HepG2 (cell line): ENCODE data around the gene AMBRA1. TPM values are rescaled to one million over a fixed set of nuclear protein-coding genes. Genes with fewer than 3 reads are reported as not detected.

Experiments
- ARID4A ChIP-seq: sonication (generic); formaldehyde crosslinking; IDR thresholded peaks from 2 replicates; pipeline ENCODE4 v1.5.0; 2020; ENCODE audit warnings: mild to moderate bottlenecking, missing genetic modification reagents, borderline replicate concordance
- ATRX ChIP-seq: sonication (generic); formaldehyde crosslinking; IDR thresholded peaks from 2 replicates; pipeline ENCODE4 v1.4.0; 2020; ENCODE audit warnings: missing genetic modification reagents, borderline replicate concordance
- CBX1 ChIP-seq: IDR thresholded peaks from one replicate; pipeline ENCODE4 v1.6.1; 2016; ENCODE audit warnings: antibody characterized with exemption, low read depth
- GATAD1 ChIP-seq: IDR thresholded peaks from 2 replicates; pipeline ENCODE4 v1.6.1; 2016; ENCODE audit warnings: missing genetic modification reagents, missing compliant biosample characterization
- IKZF1 ChIP-seq: fragments of 450-650 bp; IDR thresholded peaks from 2 replicates; pipeline ENCODE4 v1.7.1; 2016
- IRF9 ChIP-seq: sonication (generic); formaldehyde crosslinking; IDR thresholded peaks from 2 replicates; pipeline ENCODE4 v1.8.0; 2022; ENCODE audit warnings: missing genetic modification reagents, mild to moderate bottlenecking, borderline replicate concordance
- MIER2 ChIP-seq: IDR thresholded peaks from 2 replicates; pipeline ENCODE4 v1.6.1; 2016; ENCODE audit warnings: missing biosample characterization, missing genetic modification reagents
- MXI1 ChIP-seq: IDR thresholded peaks from 3 replicates; pipeline ENCODE4 v1.6.1; 2012; ENCODE audit warnings: low read depth, low read length, inconsistent platforms, borderline replicate concordance
- NR2F1 ChIP-seq, 2 experiments: fragments of 450-650 bp in 1 of 2; formaldehyde crosslinking in 1 of 2; IDR thresholded peaks; 2 replicates each; pipeline versions ENCODE4 v1.5.0 to v1.6.1; 2016 to 2020; ENCODE audit warnings: mild to moderate bottlenecking in 1 of 2, missing compliant biosample characterization in 1 of 2, missing genetic modification reagents in 1 of 2, moderate library complexity in 1 of 2
- PBX3 ChIP-seq: sonication (generic); formaldehyde crosslinking; IDR thresholded peaks from 2 replicates; pipeline ENCODE4 v1.8.1; 2023; ENCODE audit warnings: missing genetic modification reagents, inconsistent platforms, borderline replicate concordance
- PRPF4 ChIP-seq: fragments of 200-400 bp; formaldehyde crosslinking; IDR thresholded peaks from 2 replicates; pipeline ENCODE4 v1.6.1; 2016; ENCODE audit warnings: low read length, low read depth; ENCODE audit not compliant: poor library complexity, severe bottlenecking
- SIN3A ChIP-seq: IDR thresholded peaks from 2 replicates; pipeline ENCODE4 v1.6.1; 2011; ENCODE audit warnings: low read depth, mild to moderate bottlenecking, control low read depth, low read length, borderline replicate concordance
- U2AF2 ChIP-seq: fragments of 200-400 bp; formaldehyde crosslinking; IDR thresholded peaks from 2 replicates; pipeline ENCODE4 v1.6.1; 2017; ENCODE audit warnings: low read depth, mild to moderate bottlenecking, low read length
- ZGPAT ChIP-seq: IDR thresholded peaks from 2 replicates; pipeline ENCODE4 v1.6.1; 2016; ENCODE audit warnings: mild to moderate bottlenecking
- ZNF235 ChIP-seq: sonication (generic); formaldehyde crosslinking; IDR thresholded peaks from 2 replicates; pipeline ENCODE4 v1.8.1; 2023; ENCODE audit warnings: mild to moderate bottlenecking, missing genetic modification reagents, borderline replicate concordance
- ZNF317 ChIP-seq: sonication (generic); formaldehyde crosslinking; IDR thresholded peaks from 2 replicates; pipeline ENCODE4 v1.5.0; 2020; ENCODE audit warnings: mild to moderate bottlenecking, missing genetic modification reagents
- ZNF513 ChIP-seq: sonication (generic); formaldehyde crosslinking; conservative IDR thresholded peaks from 2 replicates; pipeline ENCODE4 v1.5.0; 2020; ENCODE audit warnings: missing genetic modification reagents
- ZNF577 ChIP-seq: sonication (generic); formaldehyde crosslinking; IDR thresholded peaks from 2 replicates; pipeline ENCODE4 v1.4.0; 2020; ENCODE audit warnings: mild to moderate bottlenecking, low read depth, missing genetic modification reagents, borderline replicate concordance
- ZNF781 ChIP-seq: sonication (generic); formaldehyde crosslinking; IDR thresholded peaks from 2 replicates; pipeline ENCODE4 v1.5.1; 2020; ENCODE audit warnings: borderline replicate concordance, mild to moderate bottlenecking, missing genetic modification reagents; ENCODE audit errors: not compliant biosample characterization
- polyA plus RNA-seq, 8 experiments: library from polyadenylated mRNA; depleted of rRNA in 3 of 8; stranded (reverse) in 7 of 8; unstranded in 1 of 8; fragments of >200 nt; fragmentation: Illumina TruSeq in 4 of 8; extraction: Trizol in 4 of 8; gene quantifications; 2 replicates each; pipeline versions ENCODE4 v1.2.1 to v1.2.3, GENCODE V29; 2011 to 2016; ENCODE audit warnings: low read depth in 4 of 8, missing spikeins in 1 of 8, mixed read lengths in 1 of 8; ENCODE audit not compliant: insufficient read depth in 1 of 8
- total RNA-seq, 5 experiments: library from RNA; depleted of rRNA; stranded (reverse); fragments of >200 nt; fragmentation: Illumina TruSeq; extraction: Trizol; gene quantifications; 2 replicates each; pipeline ENCODE4 v1.2.3, GENCODE V29; 2016; ENCODE audit warnings: low read depth in 1 of 5

Gene AMBRA1
- total and polyA plus RNA-seq, 2 of the 13 experiments (the other 11 are each of a cell fraction or from before 2014, with no cell fraction given) = 15.7 to 26.0 TPM

- TF ChIP-seq PBX3 (CRISPR knock-in tag) = no peak
- no peak for TF ChIP-seq ZNF513 (CRISPR knock-in tag)
- TF ChIP-seq ZGPAT (CRISPR knock-in tag) = peak; percentile 60
- no peak for TF ChIP-seq NR2F1 (CRISPR knock-in tag; IDR thresholded peaks at IDR 0.05)
- no peak for TF ChIP-seq ZNF317
- TF ChIP-seq PRPF4 = no peak
- no peak for TF ChIP-seq ATRX (CRISPR knock-in tag)
- 0 out of 2 replicates have a peak, but pooled peaks have one; percentile 40 for TF ChIP-seq IRF9 (CRISPR knock-in tag)
- no peak for TF ChIP-seq IKZF1
- no peak for TF ChIP-seq ZNF577 (CRISPR knock-in tag)
- peak; percentile 44; the same call in 1 of the 2 replicates for TF ChIP-seq ARID4A (CRISPR knock-in tag)
- no peak for TF ChIP-seq SIN3A
- no peak for TF ChIP-seq ZNF235 (CRISPR knock-in tag)
- peak; percentile 53; the same call in 1 of the 2 replicates for TF ChIP-seq GATAD1 (CRISPR knock-in tag)
- TF ChIP-seq CBX1 = no peak
- TF ChIP-seq MIER2 = 0 out of 2 replicates have a peak, but pooled peaks have one; percentile 31
- no peak for TF ChIP-seq U2AF2
- peak; percentile 70; the same call in 1 of the 3 replicates for TF ChIP-seq MXI1
- no peak for TF ChIP-seq ZNF781 (CRISPR knock-in tag)
These were observed 36.1 kb downstream of the AMBRA1 start (continued) for GRCh38 chr11:46557684-46558151.
